Embryonic facial prominence (tissue), 1 donor: ENCODE results near the gene NSF.
"Not testable (repeated sequence)": the region's sequence is repeated elsewhere in the genome, so short reads cannot be mapped to it uniquely, and the experiment has no call there.

ENCODE experiments used
- DNase-seq: peaks from one replicate; pipeline ENCODE4 v3.0.0-alpha.2; 2016; ENCODE audit errors: extremely low spot score

Gene NSF

DNA sequence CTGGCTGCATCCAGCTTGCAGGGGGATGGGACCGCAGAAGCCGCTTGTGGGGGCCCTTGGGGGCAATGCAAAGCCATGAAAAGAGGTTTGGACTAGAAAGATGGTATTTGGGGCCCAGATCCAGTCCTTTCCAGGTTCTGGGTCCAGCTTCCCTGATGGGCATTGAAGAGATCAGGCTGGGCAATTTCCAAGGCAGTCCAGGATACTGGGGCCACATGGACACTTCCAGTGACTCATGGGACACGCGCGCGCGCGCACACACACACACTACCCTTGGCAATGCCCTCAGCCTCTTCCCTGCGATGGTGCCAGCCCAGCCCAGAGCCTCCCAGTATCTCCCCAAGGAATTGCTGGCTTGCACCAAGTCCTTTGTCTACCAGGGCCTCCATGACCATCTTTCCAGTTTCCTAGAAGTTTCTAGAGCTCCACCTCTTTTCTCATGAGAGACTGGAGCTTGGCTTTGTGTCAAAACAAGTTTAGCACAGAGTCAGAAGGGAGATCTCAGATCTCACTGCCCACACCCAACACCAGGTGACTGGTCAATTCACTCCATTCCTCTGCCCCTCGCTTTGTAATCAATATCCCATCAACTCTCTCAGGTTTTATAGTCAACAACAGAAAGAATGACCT is 183.8 kb downstream of the NSF start:
- DNase-seq = no peak

DNA sequence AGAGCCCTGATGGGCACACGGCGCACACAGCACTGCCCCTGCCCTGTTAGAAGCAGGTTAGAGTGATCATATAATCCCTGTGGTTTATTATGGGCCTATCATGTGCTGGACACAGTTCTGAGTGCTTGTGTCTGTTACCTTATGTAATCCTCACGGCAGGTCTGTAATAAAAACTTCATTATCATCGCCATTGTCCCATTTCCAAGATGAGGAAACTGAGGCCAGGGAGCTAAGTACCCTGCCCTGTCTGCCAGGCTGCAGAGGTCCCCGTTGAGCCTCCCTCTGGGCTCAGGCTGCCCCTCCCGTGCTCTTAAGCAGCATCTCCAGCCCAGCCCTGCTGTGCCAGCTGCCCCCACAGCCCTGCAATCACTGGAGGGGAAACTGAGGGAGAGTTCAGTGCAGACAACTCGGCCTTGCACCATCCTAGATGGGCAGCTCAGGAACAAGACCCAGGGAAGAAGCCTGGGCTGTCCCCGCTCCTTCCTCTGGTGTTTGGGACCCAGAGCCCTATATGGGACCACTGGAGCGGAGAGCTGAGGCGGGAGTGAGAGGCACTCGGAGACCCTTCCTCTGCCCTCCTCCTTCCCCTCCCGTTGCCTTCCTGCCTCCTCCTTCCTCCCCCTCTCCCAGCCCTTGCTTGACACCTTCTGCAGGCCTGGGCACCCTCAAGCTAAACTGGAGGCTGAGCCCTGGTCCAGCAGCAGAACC is 186.0 kb downstream of the NSF start:
- DNase-seq = no peak

DNA sequence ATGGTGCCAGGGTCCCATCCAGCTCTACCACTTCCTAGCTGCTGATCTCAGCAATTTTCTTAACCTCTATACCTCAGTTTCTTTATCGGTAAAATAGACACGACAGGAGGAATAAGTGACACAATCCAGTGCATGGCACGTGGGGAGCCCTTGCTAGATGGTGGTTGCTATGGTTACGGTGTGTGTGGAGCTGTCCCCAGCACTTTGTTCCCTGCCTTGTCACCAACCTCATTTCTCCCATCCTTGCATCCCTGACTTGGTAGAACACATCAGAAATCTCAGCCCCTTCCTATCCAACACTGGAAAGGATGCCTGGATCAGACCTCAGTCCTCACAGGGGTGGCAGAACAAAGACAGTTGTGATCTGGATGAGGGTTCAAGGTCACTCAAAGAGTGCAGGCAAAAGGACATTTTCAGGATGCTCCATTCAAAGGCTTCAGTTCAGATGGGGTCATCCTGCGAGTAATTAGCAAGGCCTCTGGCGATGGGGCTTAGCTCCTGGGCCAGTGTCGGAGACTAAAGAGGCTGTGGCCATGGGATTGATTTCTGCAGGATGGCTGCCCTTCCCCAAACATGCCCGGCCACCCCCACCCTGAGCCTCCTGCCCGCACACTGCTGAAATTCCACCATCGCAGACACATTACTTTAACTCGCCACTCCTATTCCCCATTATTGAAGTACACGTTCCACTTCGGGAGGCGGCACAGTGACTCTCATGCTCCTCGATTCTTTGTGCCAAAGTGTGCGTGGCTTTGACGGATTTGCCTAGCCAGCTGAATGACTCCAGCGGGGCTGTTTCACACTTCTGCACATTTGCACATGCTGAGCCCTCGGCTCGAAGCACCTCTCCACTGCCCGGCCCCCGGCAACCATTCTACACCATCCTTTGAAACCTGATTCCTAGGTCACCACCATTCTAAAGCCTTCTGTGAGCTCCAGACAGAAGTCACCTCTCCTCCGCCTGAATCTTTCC is 187.8 kb downstream of the NSF start:
- no peak for DNase-seq

DNA sequence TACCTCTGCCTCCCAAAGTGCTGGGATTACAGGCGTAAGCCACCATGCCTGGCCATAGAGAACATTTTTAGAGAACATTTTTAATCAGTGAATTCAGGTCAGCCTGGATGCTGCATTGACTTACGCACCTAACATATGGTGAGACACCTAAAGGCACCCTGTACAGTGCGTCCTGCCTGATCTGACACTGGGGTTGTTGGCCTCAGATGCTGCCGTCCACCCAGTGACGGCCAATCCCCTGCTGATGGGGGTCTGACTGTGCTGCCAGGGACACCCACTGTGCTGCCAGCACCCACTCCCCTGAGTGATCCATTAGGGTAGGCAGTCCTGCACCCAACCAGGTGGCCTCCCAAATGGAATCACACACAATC is 189.5 kb downstream of the NSF start:
- DNase-seq = no peak

DNA sequence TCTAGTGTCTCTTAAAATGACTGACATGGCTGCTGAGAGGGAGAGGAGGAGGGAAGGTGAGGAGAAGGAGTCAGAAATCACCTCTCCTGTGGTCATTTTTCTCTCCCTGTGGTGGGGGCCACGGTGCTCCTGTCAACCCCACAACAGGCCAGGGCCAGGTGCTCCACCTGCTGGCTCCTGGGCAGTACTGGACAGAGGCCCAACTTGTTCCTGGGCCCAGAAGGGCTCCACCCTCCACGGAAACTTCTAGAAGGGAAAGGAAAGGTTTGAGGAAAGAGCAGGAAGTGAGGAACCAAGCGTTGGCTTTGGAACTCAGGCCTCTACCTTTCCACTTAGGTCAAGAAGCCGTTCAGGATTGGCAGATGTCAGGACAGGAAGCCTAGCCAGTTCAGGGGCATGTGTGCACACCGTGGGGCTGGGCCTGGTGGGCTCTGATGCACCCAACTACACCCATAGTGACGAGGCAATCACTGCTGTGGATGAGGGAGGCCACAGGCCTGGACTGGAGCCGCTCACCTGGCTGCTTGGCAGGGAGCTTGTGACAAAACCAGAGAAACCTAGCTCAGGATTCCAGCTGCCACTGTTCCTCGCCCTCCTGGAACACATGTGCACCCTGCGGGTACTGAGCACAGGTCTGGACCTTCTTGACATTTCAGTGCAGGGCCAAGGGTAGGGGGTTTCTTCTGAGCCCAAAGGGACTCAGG is 191.9 kb downstream of the NSF start:
- no peak for DNase-seq

DNA sequence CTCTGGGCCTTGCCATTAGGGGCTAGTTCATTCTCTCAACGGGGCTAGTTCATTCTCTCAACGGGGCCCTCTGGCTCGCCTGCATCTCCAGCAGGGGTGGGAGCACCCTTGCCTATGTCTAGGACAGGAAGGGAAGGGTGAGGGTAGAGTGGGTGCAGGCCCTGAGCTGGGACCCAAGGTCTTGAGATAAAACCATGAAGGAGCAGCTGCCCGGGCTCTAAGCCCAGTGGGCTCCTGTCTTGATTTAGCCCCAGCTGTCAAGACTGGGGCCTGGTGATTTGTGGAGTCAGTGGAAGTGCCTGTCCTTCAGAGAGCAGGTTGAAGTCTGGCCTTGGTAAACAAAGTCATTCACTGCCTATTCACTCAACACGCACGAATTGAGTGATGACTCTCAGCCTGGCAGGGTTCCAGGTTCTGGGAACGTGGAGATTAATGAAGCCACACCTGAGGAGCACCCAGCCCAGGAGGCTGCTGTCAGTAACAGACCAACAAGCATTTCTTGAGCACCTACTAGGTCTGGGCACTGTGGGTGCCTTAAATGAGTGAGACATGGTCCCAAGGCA is 192.6 kb downstream of the NSF start:
- no peak for DNase-seq

DNA sequence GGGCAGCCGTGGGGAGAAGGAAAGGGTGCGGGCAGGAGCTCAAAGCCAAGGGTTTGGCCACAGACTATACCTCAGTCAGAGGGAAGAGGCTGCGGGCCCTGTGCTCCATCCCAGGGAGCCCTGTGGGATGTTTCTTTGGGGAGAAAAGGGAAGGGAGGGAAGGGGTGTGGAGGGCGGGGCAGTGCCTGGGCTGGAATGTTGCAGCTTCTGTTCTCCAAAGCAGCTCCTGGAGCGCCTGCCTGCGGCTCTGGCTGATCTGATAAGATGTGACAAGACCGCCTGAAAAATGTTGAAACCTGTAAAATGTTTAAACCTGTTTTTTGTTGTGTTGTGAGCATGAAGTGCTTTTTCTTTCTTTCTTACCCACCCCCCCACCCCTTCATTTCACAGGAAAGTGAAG is 195.2 kb downstream of the NSF start:
- DNase-seq = no peak

DNA sequence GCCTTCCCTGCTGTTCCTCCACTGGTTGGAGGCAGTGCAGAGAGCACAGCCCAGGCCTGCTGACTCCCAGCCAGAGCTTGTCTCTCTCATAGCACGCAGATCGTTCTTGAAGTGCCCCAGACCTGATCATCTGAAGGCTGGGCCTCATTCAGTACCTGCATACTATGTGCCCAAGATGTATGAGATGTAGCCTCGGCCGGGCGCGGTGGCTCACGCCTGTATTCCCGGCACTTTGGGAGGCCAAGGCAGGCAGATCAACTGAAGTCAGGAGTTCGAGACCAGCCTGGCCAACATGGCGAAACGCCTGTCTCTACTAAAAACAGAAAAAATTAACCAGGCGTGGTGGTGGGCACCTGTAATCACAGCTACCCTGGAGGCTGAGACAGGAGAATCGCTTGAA is 197.0 kb downstream of the NSF start:
- DNase-seq = no peak

DNA sequence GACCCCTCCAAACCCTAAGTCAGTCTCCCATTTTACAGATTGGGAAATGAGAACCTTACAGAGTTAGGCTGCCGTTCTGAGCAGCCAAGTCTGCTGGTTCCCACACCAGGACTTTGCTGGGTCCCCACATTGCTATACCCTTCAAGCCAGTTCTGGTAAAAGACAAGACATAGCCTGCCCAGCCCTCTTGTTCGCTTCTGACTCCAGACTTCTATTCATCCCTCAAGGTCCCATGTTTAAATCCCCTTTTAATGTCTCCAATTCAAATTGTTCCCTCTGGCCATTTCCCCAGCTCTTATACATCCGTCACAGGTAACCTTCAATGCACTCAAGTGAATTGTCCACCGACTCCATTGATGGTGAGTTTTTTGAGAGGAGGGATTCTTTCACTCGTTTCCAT is 197.8 kb downstream of the NSF start:
- no peak for DNase-seq

DNA sequence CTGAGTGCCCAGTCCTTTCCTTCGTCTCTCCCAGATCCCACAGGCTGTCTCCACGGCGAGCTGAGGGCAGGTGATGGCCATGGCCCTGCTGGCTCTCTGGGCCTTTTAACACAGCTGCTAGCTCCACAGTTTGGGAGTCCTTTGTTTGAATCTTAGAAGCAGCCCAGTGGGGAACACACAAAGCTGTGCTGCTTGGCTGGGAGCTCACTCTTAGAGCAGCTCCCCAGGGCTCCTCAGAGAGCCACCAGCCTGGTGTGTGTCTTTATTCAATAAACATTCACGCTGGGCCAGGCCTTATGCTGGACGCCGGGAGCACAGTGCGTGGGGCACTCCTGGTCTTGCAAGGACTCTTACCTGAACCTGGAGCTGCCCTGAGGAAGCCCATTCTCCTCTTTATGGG is 198.3 kb downstream of the NSF start:
- DNase-seq = no peak

DNA sequence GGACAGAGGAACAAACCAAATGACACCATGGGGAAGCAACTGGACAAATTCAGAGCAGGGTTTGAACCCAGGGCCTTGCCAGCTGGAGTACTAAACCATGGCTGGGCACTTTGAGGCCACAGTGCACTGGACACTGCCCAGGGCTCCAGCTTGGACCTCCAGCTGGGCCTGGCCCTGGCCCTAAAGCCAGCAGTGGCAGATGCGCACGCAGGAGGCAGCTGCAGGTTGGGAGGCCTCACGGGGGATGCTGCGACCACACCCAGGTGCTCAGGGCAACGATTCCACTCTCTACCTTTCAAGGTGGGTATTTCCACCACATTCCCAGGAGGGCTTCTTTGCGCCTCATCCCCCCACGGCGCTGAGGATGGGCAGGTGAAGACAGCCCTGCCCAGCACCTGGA is 199.1 kb downstream of the NSF start:
- no peak for DNase-seq

DNA sequence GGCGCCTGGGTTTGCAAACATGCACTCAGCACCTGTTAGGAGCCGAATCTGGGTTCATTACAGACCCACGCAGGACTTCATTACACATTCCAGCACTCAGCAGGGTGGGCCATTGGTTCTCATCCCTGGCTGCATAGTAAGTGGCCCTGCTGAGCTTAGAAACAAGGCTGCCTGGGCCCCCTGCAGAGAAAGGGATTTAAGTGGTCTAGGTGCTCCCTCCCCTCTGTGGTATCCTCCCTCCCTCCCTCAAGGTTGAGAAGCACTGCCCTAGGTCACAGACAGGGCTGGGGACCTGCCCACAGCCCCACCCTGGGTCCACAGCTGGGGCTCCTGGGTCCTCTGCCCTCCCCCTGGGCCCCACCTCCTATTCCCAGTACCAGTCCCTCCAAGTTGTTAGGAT is 199.7 kb downstream of the NSF start:
- no peak for DNase-seq

DNA sequence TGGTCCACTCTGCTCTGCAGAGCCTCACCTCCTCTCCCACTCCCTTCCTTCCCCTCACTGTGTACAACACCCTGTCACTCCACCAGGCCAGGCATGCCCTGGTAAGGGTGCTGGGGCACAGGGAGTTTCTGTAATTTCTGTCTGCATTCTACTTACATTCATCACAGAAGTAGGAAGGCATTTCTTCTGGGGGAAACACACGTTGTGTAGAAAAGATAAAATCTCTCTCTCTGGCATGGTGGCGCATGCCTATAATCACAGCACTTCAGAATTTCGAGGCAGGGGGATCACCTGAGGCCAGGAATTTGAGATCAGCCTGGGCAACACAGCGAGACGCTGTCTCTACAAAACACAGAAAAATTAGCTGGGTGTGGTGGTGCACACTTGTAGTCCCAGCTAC is 201.1 kb downstream of the NSF start:
- DNase-seq = no peak

DNA sequence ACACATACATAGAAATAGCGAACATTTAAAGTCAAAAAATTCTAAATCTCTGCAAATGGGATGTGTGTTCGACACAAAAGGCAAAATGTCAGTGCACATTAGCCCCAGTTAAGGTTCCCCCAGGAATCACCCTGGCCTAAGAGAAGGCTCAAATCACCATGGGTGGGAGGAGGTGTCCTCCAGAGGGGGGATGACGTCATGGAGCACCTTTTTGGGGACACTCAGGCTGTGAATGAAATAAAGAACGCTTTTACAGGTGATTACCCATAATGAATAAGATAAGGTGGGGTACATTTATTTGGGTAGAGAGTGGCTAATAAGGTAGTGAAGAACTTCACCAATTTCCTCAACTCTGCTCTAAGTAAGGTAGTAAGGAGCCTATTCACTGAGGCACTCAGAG is 201.6 kb downstream of the NSF start:
- no peak for DNase-seq

DNA sequence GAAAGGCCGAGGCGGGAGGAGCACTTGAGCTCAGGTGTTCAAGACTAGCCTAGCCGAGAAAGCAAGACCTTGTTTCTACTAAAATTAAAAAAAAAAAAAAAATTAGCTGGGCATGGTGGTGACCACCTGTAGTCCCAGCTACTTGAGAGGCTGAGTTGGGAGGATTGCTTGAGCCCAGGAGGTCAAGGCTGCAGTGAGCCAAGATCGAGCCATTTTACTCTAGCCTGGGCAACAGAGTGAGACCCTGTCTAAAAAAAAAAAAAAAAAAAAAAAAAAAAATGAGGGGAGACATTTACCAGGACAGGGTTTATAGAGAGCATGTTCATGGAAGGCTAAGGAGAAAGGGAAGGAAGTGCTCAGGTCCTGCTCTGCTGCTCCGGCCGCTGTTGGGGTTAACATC is 202.6 kb downstream of the NSF start:
- DNase-seq = not testable (repeated sequence)

DNA sequence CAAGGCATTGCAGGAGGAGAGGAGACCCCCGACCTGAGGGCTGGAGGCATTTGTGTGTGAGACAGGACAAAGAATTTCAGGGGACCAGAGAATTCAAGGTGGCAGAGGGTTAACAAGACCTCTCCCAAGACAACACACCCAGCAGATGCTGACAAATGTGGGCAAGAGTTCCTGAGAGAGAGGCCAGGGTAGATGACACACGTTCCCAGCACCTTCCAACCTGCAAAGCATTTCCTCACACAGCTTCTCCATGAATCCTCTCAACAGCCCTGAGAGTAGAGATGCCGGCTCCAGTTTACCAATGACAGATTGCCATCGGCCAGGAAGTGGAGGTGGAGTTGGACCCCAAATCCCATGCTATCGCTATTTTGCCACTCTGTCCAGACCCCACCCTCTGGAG is 203.1 kb downstream of the NSF start:
- DNase-seq = no peak

DNA sequence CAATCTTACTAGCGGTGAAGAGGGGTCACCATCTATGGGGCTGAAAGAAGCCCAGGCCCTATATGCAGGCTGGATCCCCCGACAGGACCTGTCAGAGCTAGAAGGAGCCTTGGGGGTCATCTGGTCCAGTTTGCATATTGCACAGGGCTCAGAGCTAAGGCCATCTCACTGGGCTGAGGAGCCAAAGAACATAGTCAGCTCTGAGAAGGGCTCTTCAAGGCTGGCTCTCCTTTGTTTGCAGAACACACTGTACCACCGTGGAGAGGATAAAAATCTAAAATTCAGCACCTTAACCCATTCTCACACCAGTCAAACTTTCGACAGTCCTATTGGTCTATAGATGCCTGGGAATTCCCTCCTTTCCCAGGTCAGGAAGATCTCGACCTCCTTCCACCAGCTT is 203.8 kb downstream of the NSF start:
- no peak for DNase-seq

DNA sequence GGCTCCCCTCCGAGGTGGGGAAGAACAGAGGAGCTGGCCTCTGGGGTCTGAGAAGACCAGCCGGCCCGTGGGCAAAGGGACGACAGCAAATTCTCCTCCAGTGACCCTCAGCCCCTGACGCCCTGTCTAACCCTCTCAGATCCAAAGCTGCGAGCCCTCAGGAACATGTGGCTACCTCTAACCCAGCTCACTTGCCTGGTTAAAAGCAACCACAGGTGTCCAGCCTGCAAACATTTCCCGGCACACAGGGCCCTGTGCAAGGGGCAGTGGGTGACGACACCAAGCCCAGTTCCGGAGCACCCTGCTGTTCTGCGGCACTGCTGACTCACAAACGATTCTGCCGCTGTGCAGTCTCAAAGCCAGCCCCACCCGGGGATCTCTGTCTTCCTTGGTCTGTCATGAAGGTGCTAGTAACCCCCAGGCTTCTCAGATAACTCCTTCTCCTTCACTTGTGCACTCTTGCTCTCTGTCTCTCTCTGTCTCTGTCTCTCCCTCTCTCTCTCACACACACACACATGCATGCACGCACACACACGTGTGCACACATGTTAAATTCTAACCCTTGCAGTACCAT is 205.0 kb downstream of the NSF start:
- DNase-seq = no peak

DNA sequence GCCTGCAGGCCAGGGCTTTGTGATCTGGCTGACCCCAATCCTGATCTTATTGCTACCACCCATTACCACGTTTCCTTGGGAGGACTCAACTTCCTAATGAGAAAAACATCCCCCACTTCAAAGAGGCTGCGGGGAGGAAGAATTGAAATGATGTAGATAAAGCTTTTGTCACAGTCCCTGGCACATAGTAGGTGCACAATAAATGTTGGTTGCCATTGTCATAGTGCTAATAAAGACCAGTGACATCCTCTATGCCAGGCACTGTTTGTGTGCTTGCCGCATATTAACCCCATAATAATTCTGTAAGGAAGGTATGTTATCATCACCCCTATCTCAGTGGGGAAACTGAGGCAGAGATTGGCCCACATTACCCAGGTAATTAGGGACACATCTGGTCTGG is 205.6 kb downstream of the NSF start:
- DNase-seq = no peak

DNA sequence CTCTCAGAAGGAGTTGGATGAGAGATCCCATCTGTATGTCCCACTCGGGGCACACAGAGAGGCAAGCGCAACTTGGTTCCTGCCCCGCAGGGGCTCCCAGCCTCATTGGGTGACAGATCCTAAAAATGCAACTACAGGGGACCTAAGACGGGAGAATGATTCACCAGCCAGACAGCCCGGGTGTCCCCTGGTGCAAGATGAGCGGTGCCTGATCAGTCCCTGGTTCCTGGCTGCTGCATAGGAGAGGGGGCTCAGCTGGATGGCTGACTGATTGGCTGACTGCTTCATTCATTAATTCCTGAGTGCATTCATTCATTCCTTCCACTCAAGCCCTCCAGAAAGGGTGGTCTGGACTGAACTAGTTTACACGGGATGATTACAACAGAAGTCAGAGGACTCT is 206.1 kb downstream of the NSF start:
- no peak for DNase-seq

DNA sequence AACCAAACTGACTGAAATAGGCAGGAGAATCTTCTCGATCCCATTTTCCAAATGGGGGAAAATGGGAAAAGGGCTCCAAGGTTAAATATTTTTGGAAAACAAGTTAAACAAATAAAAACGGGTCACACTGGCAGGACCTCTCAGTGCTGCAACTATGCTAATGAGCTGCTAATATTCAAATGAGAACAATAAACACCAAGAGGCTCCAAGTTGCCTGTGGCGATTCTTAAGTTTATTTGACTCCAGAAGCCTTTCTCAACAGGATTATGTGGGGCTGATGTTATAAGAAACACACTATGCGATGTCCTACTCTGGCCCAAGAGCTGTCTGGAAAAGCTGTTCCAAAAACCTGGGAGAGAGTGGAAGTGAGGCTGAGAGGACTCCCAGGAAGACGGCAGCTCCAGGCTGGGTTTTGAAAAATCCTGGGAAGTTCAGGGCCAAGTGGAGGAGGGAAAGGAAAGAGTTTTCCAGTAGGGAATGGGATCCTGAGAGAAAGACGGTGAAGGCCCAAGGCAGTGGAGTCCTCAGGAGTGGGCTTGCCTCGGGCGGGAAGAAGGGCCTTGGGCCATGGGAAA is 206.6 kb downstream of the NSF start:
- DNase-seq = no peak
